GM21737 (cell line): ENCODE measurements around the gene AP2A1.

ENCODE experiments used
- ATAC-seq: cut with Tn5 transposase; IDR thresholded peaks from one replicate; pipeline ENCODE4 v1.9.1; 2021; ENCODE audit warnings: mild to moderate bottlenecking, moderate library complexity; ENCODE audit not compliant: unreplicated experiment

Gene AP2A1

GRCh38 chr19:49792829-49793560, 26.2 kb downstream of the AP2A1 start:
- ATAC-seq: no peak

DNA sequence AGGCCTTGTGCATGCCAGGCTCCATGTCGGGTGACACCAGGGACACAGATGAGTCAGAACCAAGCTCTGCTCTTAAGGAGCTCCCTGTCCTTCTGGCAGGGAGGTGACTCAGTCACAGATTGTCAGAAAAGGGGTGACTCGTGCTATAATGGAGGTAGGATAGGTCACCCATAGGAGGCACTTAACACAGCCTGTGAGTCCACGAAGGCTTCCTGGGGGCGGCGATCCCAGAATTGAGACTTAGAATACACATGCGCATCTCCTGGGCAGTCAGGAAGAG, 26.7 kb downstream of the AP2A1 start:
- ATAC-seq: no peak

GRCh38 chr19:49795615-49796014, 28.8 kb downstream of the AP2A1 start:
- no peak for ATAC-seq

GRCh38 chr19:49798574-49798973, 31.8 kb downstream of the AP2A1 start:
- ATAC-seq: no peak

DNA sequence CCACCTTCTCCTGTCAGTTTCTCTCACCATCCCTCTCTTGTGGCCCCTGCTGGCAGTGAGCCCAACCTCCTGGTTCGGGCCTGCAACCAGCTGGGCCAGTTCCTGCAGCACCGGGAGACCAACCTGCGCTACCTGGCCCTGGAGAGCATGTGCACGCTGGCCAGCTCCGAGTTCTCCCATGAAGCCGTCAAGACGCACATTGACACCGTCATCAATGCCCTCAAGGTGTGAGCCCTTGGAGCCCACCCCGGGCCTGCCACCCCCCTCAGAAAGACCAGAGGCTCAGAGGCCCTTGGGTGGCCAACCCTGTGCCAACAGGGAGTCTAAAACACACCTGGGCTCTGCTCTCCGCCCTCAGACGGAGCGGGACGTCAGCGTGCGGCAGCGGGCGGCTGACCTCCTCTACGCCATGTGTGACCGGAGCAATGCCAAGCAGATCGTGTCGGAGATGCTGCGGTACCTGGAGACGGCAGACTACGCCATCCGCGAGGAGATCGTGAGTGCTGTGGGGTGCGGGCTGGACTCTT, 32.5 kb downstream of the AP2A1 start:
- ATAC-seq: no peak

GRCh38 chr19:49799798-49800376, 33.1 kb downstream of the AP2A1 start:
- ATAC-seq: no peak

DNA sequence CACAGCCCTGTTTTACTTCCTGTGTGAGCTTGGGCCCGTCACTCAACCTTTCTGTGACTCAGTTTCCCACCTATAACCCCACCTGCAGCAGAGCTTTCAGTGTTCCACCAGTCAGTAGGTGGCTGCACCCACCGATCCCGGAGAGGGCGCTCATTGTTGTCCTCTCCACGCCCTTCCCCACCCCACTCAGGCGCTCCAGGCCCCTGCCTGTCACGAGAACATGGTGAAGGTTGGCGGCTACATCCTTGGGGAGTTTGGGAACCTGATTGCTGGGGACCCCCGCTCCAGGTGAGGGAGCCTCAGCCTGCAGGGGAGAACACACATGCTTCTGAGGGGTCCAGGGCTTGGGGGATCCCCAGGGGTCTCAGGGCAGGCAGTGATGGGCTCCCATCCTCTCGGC, 34.0 kb downstream of the AP2A1 start:
- ATAC-seq: no peak

DNA sequence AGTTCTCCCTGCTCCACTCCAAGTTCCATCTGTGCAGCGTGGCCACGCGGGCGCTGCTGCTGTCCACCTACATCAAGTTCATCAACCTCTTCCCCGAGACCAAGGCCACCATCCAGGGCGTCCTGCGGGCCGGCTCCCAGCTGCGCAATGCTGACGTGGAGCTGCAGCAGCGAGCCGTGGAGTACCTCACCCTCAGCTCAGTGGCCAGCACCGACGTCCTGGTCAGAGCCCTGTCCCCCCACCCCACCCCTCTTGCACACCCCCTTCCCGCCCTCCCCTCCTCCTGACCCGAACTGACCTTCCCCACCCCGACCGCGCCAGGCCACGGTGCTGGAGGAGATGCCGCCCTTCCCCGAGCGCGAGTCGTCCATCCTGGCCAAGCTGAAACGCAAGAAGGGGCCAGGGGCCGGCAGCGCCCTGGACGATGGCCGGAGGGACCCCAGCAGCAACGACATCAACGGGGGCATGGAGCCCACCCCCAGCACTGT, 34.6 kb downstream of the AP2A1 start:
- no peak for ATAC-seq

- ATAC-seq: no peak
Measured at GRCh38 chr19:49801966-49802661, 35.3 kb downstream of the AP2A1 start.

DNA sequence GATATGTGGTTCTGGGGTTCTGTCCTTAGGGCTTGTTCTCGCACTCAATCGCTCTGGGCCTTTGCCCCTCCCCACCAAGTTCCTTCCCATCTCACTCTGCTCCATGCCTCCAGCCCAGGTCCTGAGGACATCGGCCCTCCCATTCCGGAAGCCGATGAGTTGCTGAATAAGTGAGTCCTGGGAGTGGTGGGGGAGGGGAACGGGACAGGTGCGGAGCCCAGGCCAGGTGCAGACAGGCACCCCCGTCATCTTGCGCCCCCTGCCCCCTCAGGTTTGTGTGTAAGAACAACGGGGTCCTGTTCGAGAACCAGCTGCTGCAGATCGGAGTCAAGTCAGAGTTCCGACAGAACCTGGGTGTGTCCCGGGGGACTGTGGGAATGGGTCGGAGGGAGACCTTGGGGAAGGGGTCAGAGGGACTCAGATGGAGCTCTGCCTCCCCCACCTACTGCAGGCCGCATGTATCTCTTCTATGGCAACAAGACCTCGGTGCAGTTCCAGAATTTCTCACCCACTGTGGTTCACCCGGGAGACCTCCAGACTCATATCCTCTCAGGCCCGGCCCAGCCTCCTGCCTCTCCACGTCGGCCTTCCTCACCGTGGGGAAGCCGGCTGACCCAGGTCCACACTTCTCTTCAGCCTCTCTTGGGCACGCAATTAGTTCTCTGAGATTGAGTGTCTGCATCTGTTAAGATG, 36.2 kb downstream of the AP2A1 start:
- no peak for ATAC-seq

- ATAC-seq: no peak
Measured at GRCh38 chr19:49803529-49803856, 36.7 kb downstream of the AP2A1 start.

DNA sequence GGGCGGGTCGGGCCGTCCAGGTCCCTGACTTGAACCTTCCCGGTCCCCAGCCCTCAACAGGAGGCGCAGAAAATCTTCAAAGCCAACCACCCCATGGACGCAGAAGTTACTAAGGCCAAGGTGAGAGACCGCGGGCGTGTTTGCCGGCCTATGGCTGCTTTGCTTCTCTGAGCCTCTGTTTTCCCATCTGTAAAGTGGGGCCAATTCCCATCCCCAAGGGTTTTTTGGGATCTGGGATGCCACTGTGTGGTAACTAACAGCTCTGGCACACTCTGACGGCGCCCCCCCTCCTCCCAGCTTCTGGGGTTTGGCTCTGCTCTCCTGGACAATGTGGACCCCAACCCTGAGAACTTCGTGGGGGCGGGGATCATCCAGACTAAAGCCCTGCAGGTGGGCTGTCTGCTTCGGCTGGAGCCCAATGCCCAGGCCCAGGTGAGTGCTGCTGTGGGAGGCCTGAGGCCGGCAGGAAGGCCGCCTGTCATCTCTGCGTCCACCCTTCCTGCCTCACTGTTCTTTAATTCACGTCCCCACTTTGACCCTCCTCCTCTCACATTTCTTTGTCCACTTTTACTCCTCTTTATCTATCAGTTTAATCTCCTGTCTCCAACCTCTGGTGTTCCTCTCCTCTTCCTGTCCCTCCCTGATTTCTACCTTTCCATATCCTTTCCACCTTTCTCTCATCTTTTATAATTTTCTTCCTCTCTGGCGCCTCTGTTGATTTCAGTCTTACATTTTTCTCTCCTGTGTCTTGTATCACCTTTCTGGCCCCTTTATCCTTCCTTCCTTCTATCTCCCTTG, 39.2 kb downstream of the AP2A1 start:
- no peak for ATAC-seq

- ATAC-seq: no peak
Measured at GRCh38 chr19:49806620-49806959, 39.8 kb downstream of the AP2A1 start.

GRCh38 chr19:49807058-49807903, 40.5 kb downstream of the AP2A1 start:
- ATAC-seq: no peak

DNA sequence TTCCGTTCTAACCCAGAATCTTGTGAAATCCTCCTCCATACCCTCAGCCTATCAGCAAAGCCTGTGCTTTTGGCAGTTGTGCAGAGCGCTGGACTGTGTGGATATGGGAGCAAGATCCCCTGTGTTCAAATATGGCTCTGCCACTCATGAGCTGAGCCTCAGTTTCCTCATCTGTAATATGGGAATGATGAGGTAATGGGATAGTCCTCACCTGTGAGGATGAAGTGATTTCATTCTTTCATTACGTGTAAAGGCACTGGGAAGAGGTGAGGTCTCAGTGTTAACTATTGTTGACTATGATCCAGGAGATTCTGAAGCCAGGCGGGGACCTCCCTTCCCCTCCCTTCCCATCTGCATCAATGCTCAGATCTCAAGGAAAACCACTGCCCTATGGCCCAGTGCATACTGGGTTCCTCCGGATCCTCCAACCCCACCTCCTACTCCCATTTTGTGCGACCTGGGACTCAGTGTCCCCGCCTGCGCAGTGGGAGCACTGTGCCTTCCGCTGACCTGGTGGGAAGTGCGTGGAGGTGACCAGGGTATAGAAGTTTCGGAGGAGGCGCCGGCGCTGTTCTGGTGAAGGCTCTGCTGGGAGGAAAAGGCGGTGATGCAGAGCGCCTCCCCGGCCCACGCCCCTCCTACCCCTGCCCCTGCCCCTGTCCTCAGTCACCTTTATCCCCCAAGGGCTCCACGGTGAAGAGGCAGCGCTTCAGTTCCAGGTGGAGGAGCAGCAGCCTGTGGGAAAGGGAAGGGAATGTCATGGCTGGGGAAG, 41.3 kb downstream of the AP2A1 start:
- ATAC-seq: no peak

- no peak for ATAC-seq
Measured at GRCh38 chr19:49808711-49809159, 41.9 kb downstream of the AP2A1 start.

DNA sequence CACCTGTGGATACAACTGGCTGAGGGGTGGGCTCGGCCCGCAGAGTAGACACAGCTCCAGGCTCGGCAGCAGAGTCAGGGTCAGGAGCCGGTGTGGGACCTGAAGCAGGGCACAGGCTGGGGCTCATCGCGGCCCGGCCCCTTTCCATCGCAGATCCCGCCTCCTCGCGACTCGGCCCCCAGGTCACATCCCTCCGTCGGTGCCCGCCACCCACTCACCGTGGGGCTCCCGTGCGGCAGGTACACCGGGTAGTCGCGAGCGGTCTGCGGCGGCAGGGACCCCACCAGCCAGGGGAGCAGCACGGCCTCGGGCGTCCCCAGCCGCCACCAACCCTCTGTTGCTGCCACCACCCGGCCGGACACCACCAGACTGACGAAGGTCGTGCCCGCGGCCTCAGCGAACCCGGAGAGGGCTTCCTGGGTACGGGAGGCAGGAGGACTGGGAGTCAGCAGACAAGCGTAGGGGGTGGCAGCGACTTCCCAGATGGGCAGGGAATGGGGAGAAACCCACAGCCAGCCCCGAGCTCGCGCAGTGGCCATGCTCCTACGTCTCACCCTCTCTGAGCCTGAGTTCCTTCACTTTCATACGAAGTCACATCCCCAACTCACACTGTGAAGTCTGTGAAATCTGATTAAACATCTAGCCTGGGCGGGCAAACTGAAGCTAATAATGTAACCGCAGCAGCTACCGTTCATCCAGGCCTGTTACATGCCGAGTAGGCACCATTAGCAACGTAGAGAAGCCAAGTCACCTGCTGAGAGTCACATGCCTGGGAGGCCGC, 42.5 kb downstream of the AP2A1 start:
- no peak for ATAC-seq

DNA sequence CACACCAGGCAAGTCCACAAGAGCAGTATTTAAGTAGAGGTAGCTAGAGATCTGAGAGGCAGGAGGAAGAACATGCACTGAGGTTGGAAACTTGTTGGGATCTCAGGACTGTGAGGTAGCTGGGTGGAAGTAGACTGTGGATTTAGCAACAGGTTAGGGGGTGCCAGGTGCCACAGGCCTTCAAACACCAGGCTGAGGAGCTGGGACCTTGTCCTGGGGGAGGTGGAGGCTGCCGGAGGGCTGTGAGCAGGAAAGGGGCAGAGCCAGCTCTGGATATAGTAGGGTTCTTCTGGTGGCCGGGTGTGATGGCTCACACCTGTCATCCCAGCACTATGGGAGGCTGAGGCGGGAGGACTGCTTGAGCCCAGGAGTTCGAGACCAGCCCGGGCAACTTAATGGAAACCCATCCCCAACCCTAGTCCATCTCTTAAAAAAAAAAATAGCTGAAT, 43.2 kb downstream of the AP2A1 start:
- no peak for ATAC-seq
